H1 (cell line): Measurements from ENCODE around the gene KIAA1614. TPM values are rescaled to one million over a fixed set of nuclear protein-coding genes. Genes with fewer than 3 reads are reported as not detected.

ENCODE experiments used
- CTCF ChIA-PET: fragments of 300-600 bp; sonication (Branson Sonifier 250); formaldehyde crosslinking; loops from one replicate; lab custom pipeline; 2021; ENCODE audit not compliant: partially characterized antibody; lab: Charles Lee
- POLR2A ChIA-PET: fragments of 300-600 bp; sonication (Branson Sonifier 250); formaldehyde crosslinking; loops from one replicate; lab custom pipeline; 2021; ENCODE audit warnings: inconsistent platforms; ENCODE audit not compliant: partially characterized antibody; lab: Charles Lee
- DNase-seq, 2 experiments: peaks; one replicate each; pipeline versions ENCODE4 v3.0.0 to v3.0.0-alpha.2; 2010 to 2022; ENCODE audit warnings: low spot score in 2 of 2, low read depth in 1 of 2, mixed read lengths in 1 of 2
- FAIRE-seq: peaks from 2 replicates; lab custom pipeline; 2011; peaks lifted over from hg19 to GRCh38; lab: Jason Lieb, UNC
- H2AFZ ChIP-seq: 2 replicates; pipeline ENCODE4 v1.8.1; 2012; ENCODE audit warnings: low read length, inconsistent platforms
- H2AK5ac ChIP-seq: 2 replicates; pipeline ENCODE4 v1.6.1; 2013; ENCODE audit warnings: low read depth, low read length
- H2BK120ac ChIP-seq: replicated peaks from 2 replicates; pipeline ENCODE3; 2013; ENCODE audit warnings: low read depth, low read length, inconsistent platforms
- H2BK12ac ChIP-seq: 2 replicates; pipeline ENCODE4 v1.6.1; 2013; ENCODE audit warnings: low read depth, low read length
- H2BK15ac ChIP-seq: 2 replicates; pipeline ENCODE4 v1.6.1; 2013; ENCODE audit warnings: low read length
- H2BK20ac ChIP-seq: 2 replicates; pipeline ENCODE4 v1.6.1; 2013; ENCODE audit warnings: low read length
- H2BK5ac ChIP-seq: 2 replicates; pipeline ENCODE4 v1.6.1; 2013; ENCODE audit warnings: low read depth, low read length
- H3K14ac ChIP-seq: 2 replicates; pipeline ENCODE4 v1.6.1; 2013; ENCODE audit warnings: inconsistent platforms; ENCODE audit not compliant: insufficient read length
- H3K18ac ChIP-seq: 2 replicates; pipeline ENCODE4 v1.6.1; 2013; ENCODE audit warnings: low read length; ENCODE audit errors: extremely low read depth
- H3K23ac ChIP-seq: 2 replicates; pipeline ENCODE4 v1.6.1; 2013; ENCODE audit warnings: inconsistent platforms; ENCODE audit not compliant: insufficient read length
- H3K23me2 ChIP-seq: 2 replicates; pipeline ENCODE4 v1.6.1; 2013; ENCODE audit warnings: low read depth, low read length
- H3K27ac ChIP-seq: 2 replicates; pipeline ENCODE4 v1.6.1; 2011; ENCODE audit warnings: low read depth, low read length, inconsistent platforms
- H3K27me3 ChIP-seq, 4 experiments: replicated peaks in 1 of 4; 1 replicate in 1 of 4; 2 replicates in 3 of 4; pipeline versions ENCODE4 v1.6.1 to v1.8.1; 2011 to 2013; ENCODE audit warnings: low read length in 3 of 4, mild to moderate bottlenecking in 3 of 4, inconsistent platforms in 2 of 4, mixed read lengths in 2 of 4, moderate library complexity in 1 of 4; ENCODE audit not compliant: control insufficient read depth in 3 of 4, insufficient read depth in 3 of 4; ENCODE audit errors: extremely low read depth in 1 of 4
- H3K36me3 ChIP-seq, 4 experiments: 2 replicates each; pipeline versions ENCODE4 v1.6.1 to v1.8.1; 2011 to 2013; ENCODE audit warnings: mild to moderate bottlenecking in 4 of 4, low read length in 3 of 4, moderate library complexity in 2 of 4, control low read depth in 1 of 4, inconsistent platforms in 1 of 4; ENCODE audit not compliant: insufficient read depth in 4 of 4, control insufficient read depth in 2 of 4
- H3K4ac ChIP-seq: replicated peaks from 2 replicates; pipeline ENCODE3; 2013; ENCODE audit warnings: low read length, low read depth, mixed read lengths, inconsistent platforms; ENCODE audit not compliant: insufficient read length
- H3K4me1 ChIP-seq, 4 experiments: replicated peaks in 1 of 4; 1 replicate in 1 of 4; 2 replicates in 3 of 4; pipeline versions ENCODE4 v1.6.1 to v1.8.1; 2011 to 2013; ENCODE audit warnings: low read length in 3 of 4, inconsistent platforms in 2 of 4, mixed read lengths in 1 of 4; ENCODE audit not compliant: insufficient read depth in 4 of 4, control insufficient read depth in 3 of 4
- H3K4me2 ChIP-seq, 2 experiments: 2 replicates each; pipeline versions ENCODE4 v1.6.1 to v1.8.1; 2011 to 2013; ENCODE audit warnings: low read depth in 2 of 2, low read length in 2 of 2, control low read depth in 1 of 2, inconsistent platforms in 1 of 2, mild to moderate bottlenecking in 1 of 2; ENCODE audit not compliant: insufficient read depth in 1 of 2
- H3K4me3 ChIP-seq, 4 experiments: fragments of 200-600, 300-600 bp in 1 of 4; sonication (generic), shearing (Covaris generic), sonication (Bioruptor Twin) in 1 of 4; 2 replicates each; pipeline versions ENCODE4 v1.5.1 to v1.8.1; 2011 to 2016; ENCODE audit warnings: low read length in 4 of 4, low read depth in 3 of 4, control low read depth in 2 of 4, inconsistent platforms in 2 of 4, mild to moderate bottlenecking in 2 of 4, mixed read lengths in 1 of 4, moderate library complexity in 1 of 4; ENCODE audit not compliant: insufficient read depth in 2 of 4; ENCODE audit errors: extremely low read depth in 1 of 4
- H3K56ac ChIP-seq: replicated peaks from 2 replicates; pipeline ENCODE3; 2013; ENCODE audit warnings: low read depth, mild to moderate bottlenecking, mixed read lengths, low read length, inconsistent platforms; ENCODE audit not compliant: insufficient read length
- H3K79me1 ChIP-seq: 2 replicates; pipeline ENCODE4 v1.6.1; 2013; ENCODE audit warnings: low read depth, low read length, control low read depth
- H3K79me2 ChIP-seq, 2 experiments: 2 replicates each; pipeline versions ENCODE4 v1.6.1 to v1.8.1; 2012 to 2013; ENCODE audit warnings: low read length in 2 of 2, mild to moderate bottlenecking in 2 of 2, inconsistent platforms in 1 of 2; ENCODE audit not compliant: insufficient read depth in 2 of 2, control insufficient read depth in 1 of 2
- H3K9ac ChIP-seq, 4 experiments: replicated peaks in 1 of 4; 1 replicate in 1 of 4; 2 replicates in 3 of 4; pipeline versions ENCODE4 v1.6.1 to v1.8.1; 2011 to 2013; ENCODE audit warnings: low read depth in 3 of 4, low read length in 3 of 4, control low read depth in 2 of 4, mild to moderate bottlenecking in 2 of 4, moderate library complexity in 2 of 4, inconsistent platforms in 1 of 4; ENCODE audit errors: extremely low read depth in 1 of 4
- H3K9me3 ChIP-seq, 2 experiments: 2 replicates each; pipeline versions ENCODE4 v1.6.1 to v1.8.1; 2012 to 2013; ENCODE audit warnings: mild to moderate bottlenecking in 2 of 2, moderate library complexity in 2 of 2, control low read depth in 1 of 2, inconsistent platforms in 1 of 2, low read depth in 1 of 2, low read length in 1 of 2, mixed read lengths in 1 of 2; ENCODE audit not compliant: insufficient read depth in 2 of 2
- H4K20me1 ChIP-seq, 2 experiments: replicated peaks in 1 of 2; 2 replicates each; pipeline versions ENCODE3 to v1.8.1; 2011 to 2013; ENCODE audit warnings: inconsistent platforms in 2 of 2, low read length in 2 of 2, mild to moderate bottlenecking in 1 of 2; ENCODE audit not compliant: insufficient read depth in 2 of 2, control insufficient read depth in 1 of 2
- H4K5ac ChIP-seq: 2 replicates; pipeline ENCODE4 v1.6.1; 2013; ENCODE audit warnings: low read length, low read depth, mixed read lengths, inconsistent platforms; ENCODE audit not compliant: insufficient read length
- H4K8ac ChIP-seq: 2 replicates; pipeline ENCODE4 v1.8.0; 2013; ENCODE audit warnings: mild to moderate bottlenecking, moderate library complexity, low read length, inconsistent platforms; ENCODE audit not compliant: insufficient read depth; ENCODE audit errors: extremely low read depth
- H4K91ac ChIP-seq: replicated peaks from 2 replicates; pipeline ENCODE3; 2013; ENCODE audit warnings: low read length, mixed read lengths, inconsistent platforms; ENCODE audit not compliant: insufficient read length
- ASH2L ChIP-seq: fragments of 200-600, 300-600 bp; sonication (generic); IDR thresholded peaks from one replicate; pipeline ENCODE4 v1.7.1; 2017; ENCODE audit warnings: low read length
- CTCF ChIP-seq, 3 experiments: IDR thresholded peaks; 1 replicate in 2 of 3; 2 replicates in 1 of 3; pipeline versions ENCODE4 v1.5.1 to v1.6.1; 2011; ENCODE audit warnings: low read length in 3 of 3, mild to moderate bottlenecking in 3 of 3, inconsistent platforms in 2 of 3, low read depth in 1 of 3, moderate library complexity in 1 of 3; ENCODE audit not compliant: insufficient read depth in 1 of 3; ENCODE audit errors: control extremely low read depth in 1 of 3
- FOSL1 ChIP-seq: IDR thresholded peaks from 2 replicates; pipeline ENCODE4 v1.6.1; 2011; ENCODE audit warnings: mild to moderate bottlenecking, low read depth, low read length, moderate library complexity; ENCODE audit not compliant: insufficient read depth
- KDM4A ChIP-seq: IDR thresholded peaks from one replicate; pipeline ENCODE4 v1.7.1; 2012; ENCODE audit warnings: low read depth, mild to moderate bottlenecking, moderate library complexity, low read length, inconsistent platforms; ENCODE audit not compliant: severe bottlenecking
- MAFK ChIP-seq: IDR thresholded peaks from 2 replicates; pipeline ENCODE4 v1.6.1; 2012; ENCODE audit warnings: low read depth, mild to moderate bottlenecking, improper control_type of control experiment, low read length
- POLR2A ChIP-seq, 2 experiments: IDR thresholded peaks; 1 replicate in 1 of 2; 2 replicates in 1 of 2; pipeline ENCODE4 v1.6.1; 2011; ENCODE audit warnings: low read depth in 2 of 2, low read length in 2 of 2, mild to moderate bottlenecking in 2 of 2; ENCODE audit errors: control extremely low read depth in 1 of 2
- POU5F1 ChIP-seq: IDR thresholded peaks from 2 replicates; pipeline ENCODE4 v1.6.1; 2011; ENCODE audit warnings: low read depth, mild to moderate bottlenecking, low read length, moderate library complexity
- TEAD4 ChIP-seq: IDR thresholded peaks from 2 replicates; pipeline ENCODE4 v1.6.1; 2012; ENCODE audit warnings: low read depth, low read length, inconsistent platforms, mixed read lengths
- ZNF274 ChIP-seq: IDR thresholded peaks from 2 replicates; pipeline ENCODE4 v1.7.0; 2012; ENCODE audit warnings: low read length, borderline replicate concordance; ENCODE audit errors: extremely low read depth
- WGBS, 2 experiments: shearing (Covaris generic) in 1 of 2; methylation state at CpG; one replicate each; pipeline versions ENCODE4 v1.1.6 to v1.1.7; 2013 to 2015; ENCODE audit warnings: low lambda C conversion rate in 2 of 2, mixed read lengths in 2 of 2, inconsistent platforms in 1 of 2, low coverage in 1 of 2, missing lambda C conversion rate in 1 of 2; ENCODE audit not compliant: insufficient replicate concordance in 2 of 2, insufficient coverage in 1 of 2, insufficient read length in 1 of 2; ENCODE audit errors: extremely low coverage in 1 of 2, missing lambda C conversion rate in 1 of 2; 5-methylcytosine and 5-hydroxymethylcytosine counted together
- polyA plus RNA-seq, 7 experiments: library from polyadenylated mRNA; depleted of rRNA in 3 of 7; stranded (reverse) in 5 of 7; unstranded in 2 of 7; fragments of >200 nt in 5 of 7; fragments of 200-250 nt in 2 of 7; gene quantifications; 1 replicate in 5 of 7; 2 replicates in 1 of 7; 4 replicates in 1 of 7; pipeline versions ENCODE4 v1.2.1 to v1.2.3, GENCODE V29; 2011 to 2013; ENCODE audit warnings: missing spikeins in 2 of 7, mixed read lengths in 2 of 7
- total RNA-seq: library from RNA; stranded (reverse); fragmentation: NEBNext Ultra II Directional; extraction: Animal tissue kit (Norgen Biotek cat#: 25700); gene quantifications from 2 replicates; pipeline ENCODE4 v1.2.1, GENCODE V29; 2021

KIAA1614 gene
- total and polyA plus RNA-seq, 2 of the 8 experiments (the other 6 are each of a cell fraction or from before 2014, with no cell fraction given): 1.3 to 3.1 TPM

- Histone ChIP-seq H2AFZ (no peak overlapping the region), H3K27me3 (no peaks in the 10 kb centered on the region; a peak in 1 of 7 replicates), H3K4me1 (peaks cover 19 to 40% (median 28%) of the 10 kb centered on the region in 4 experiments), H3K23me2 (no peaks in the 10 kb centered on the region), H3K27ac (no peak overlapping the region), H3K79me2 (no peaks in the 10 kb centered on the region), H3K23ac (no peak overlapping the region), H4K91ac (no peak overlapping the region), H3K56ac (no peak overlapping the region), H2BK12ac (peak overlapping the region; percentile 78; the same call in 1 of the 2 replicates), H2AK5ac (peak overlapping the region; percentile 70; the same call in 1 of the 2 replicates), H3K36me3 (peaks cover 0 to 3% (median under 1%) of the 10 kb centered on the region in 4 experiments; a peak in 1 of 8 replicates), H4K20me1 (no peaks in the 10 kb centered on the region), H3K4ac (no peak overlapping the region), H3K18ac (no peak overlapping the region), H3K9ac (no peak overlapping the region), H3K4me2 (no peak overlapping the region), H2BK120ac (no peak overlapping the region), H3K14ac (no peak overlapping the region), H4K8ac (no peak overlapping the region), H2BK20ac (no peak overlapping the region; the same call in 1 of the 2 replicates), H2BK15ac (no peak overlapping the region; the same call in 1 of the 2 replicates), H4K5ac (no peak overlapping the region), H3K79me1 (no peaks in the 10 kb centered on the region), H3K4me3 (no peak overlapping the region), H2BK5ac (no peak overlapping the region), H3K9me3 (no peaks in the 10 kb centered on the region)
- no peak for DNase-seq
- POLR2A ChIA-PET: interaction anchor here (1.2 to 1.8 kb wide), 2 partner anchors 18 to 128 kb away, joined by 3 to 6 read pairs; no protein-coding TSS in a partner anchor
- FAIRE-seq: no peak
- CTCF ChIA-PET: interaction anchor here (0.6 to 2.9 kb wide), 6 partner anchors 10 to 413 kb away, joined by 3 to 10 read pairs (median 3); no protein-coding TSS in a partner anchor
- WGBS, 2 experiments: 86% methylated on average over 17 of the region's 17 CpGs; no CpG with 5 or more reads in 1 of the 2 experiments
- TF ChIP-seq ASH2L: no peak
- TF ChIP-seq POU5F1: no peak
- no peak for TF ChIP-seq CTCF (IDR thresholded peaks at IDR 0.05; ENCODE audit: control extremely low read depth in 1 of 3, insufficient read depth in 1 of 3, low read depth in 1 of 3, low read length in 3 of 3)
- no peak for TF ChIP-seq FOSL1
- no peak for TF ChIP-seq KDM4A
- TF ChIP-seq ZNF274: no peak
- TF ChIP-seq POLR2A (IDR thresholded peaks at IDR 0.05; ENCODE audit: control extremely low read depth in 1 of 2, low read depth in 2 of 2, low read length in 2 of 2): no peak
- no peak for TF ChIP-seq MAFK
- no peak for TF ChIP-seq TEAD4
Measured at GRCh38 chr1:180928331-180929230, 15.9 kb downstream of the KIAA1614 start.
